ENCODE measurements around the gene TAF5. TPM values are rescaled to one million over a fixed set of nuclear protein-coding genes. Genes with fewer than 3 reads are reported as not detected.
"Not testable (repeated sequence)": the region's sequence is repeated elsewhere in the genome, so short reads cannot be mapped to it uniquely, and the experiment has no call there.

The TAF5 gene
- total RNA-seq, 2 experiments from 2014 or later: 11.2 to 11.4 TPM

GRCh38 chr10:103397191-103397825 lies 29.5 kb downstream of the TAF5 start:
- ChIA-PET POLR2A (interaction anchor here (0.5 to 1.0 kb wide), 4 partner anchors 29 to 666 kb away, joined by 3 to 6 read pairs (median 4); partner anchors contain the start of genes CALHM2 and TAF5), CTCF (interaction anchor here (0.6 to 1.9 kb wide), 6 partner anchors 10 to 265 kb away, joined by 3 to 10 read pairs (median 4); no protein-coding TSS in a partner anchor)
- Mint-ChIP-seq H3K27ac (peak overlapping the region; percentile 95), H3K4me3 (peak overlapping the region; percentile 99), H3K9me3 (ENCODE audit: low read depth) (no peaks in the 10 kb centered on the region), H3K4me1 (peaks cover 57% of the 10 kb centered on the region), H3K27me3 (no peaks in the 10 kb centered on the region), H3K36me3 (ENCODE audit: low read depth) (peaks cover 66% of the 10 kb centered on the region)
- DNase-seq (no peak), ATAC-seq (no peak)
- intact Hi-C loops (cut with DNase I, micrococcal nuclease): loop anchor here (2.0 to 10.0 kb wide), 5 partner anchors 45 to 1245 kb away; partner anchors contain the start of genes ARL3 (in 1 of the 2), CUEDC2 (in 1 of the 2), GSTO2 (in 1 of the 2) and NOLC1 (in 1 of the 2)

DNA sequence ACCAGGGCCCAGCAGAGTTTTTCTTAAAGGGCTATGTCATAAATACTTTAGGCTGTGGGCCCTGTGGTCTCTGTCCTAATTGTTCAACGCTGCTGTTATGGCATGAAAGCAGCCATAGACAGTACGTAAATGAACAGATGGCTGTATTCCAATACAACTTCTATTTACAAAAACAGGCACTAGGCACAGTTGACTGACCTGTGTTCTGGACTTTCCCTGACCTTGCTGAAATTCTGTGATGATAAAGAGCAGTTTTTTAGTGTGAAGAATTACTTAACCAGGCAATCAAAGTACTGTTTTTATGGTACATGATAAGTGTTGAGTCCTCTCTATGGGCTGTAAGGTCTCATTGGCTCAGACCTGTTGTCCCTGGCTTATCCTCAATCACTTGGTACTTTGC lies 45.8 kb downstream of the TAF5 start:
- Mint-ChIP-seq H3K27ac (no peak overlapping the region), H3K4me1 (no peaks in the 10 kb centered on the region), H3K36me3 (ENCODE audit: low read depth) (peaks cover 67% of the 10 kb centered on the region), H3K4me3 (no peak overlapping the region), H3K27me3 (no peaks in the 10 kb centered on the region), H3K9me3 (ENCODE audit: low read depth) (no peaks in the 10 kb centered on the region)
- no peak for DNase-seq
- intact Hi-C loops (cut with DNase I, micrococcal nuclease): no loop called here
- no peak for ATAC-seq
- POLR2A ChIA-PET: no interaction called here
- CTCF ChIA-PET: interaction anchor here (1.0 to 2.8 kb wide), 2 partner anchors 16 to 73 kb away, joined by 4 to 10 read pairs; no protein-coding TSS in a partner anchor

DNA sequence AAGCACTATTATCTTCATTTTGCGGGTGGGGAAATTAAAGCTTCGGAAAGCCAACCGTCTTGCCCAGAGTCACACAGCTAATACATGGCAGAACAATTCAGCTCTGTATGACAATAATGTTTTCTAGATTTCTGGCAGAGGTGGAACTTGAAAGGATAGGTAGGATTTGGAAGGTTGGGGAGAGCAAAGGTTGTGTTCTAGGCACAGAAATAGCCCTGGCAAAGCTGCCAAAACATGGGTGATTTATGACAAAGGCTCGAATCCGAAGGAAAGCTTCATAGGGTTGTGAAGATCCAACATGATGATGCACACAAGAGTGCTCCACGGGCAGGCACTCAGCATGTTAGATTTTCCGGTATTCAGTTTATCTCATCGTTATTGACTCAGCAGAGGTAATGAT lies 47.8 kb downstream of the TAF5 start:
- no peak for DNase-seq
- POLR2A ChIA-PET: no interaction called here
- Mint-ChIP-seq H3K27ac (no peak overlapping the region), H3K27me3 (no peaks in the 10 kb centered on the region), H3K4me3 (no peak overlapping the region), H3K9me3 (ENCODE audit: low read depth) (no peaks in the 10 kb centered on the region), H3K36me3 (ENCODE audit: low read depth) (peaks cover 70% of the 10 kb centered on the region), H3K4me1 (no peaks in the 10 kb centered on the region)
- CTCF ChIA-PET: interaction anchor here (0.6 to 2.8 kb wide), 9 partner anchors 13 to 69 kb away, joined by 3 to 10 read pairs (median 4); no protein-coding TSS in a partner anchor
- intact Hi-C loops (cut with DNase I, micrococcal nuclease): loop anchor here in 1 of 2 experiments (5.0 kb wide), 1 partner anchor 152 kb away; no protein-coding TSS in a partner anchor
- ATAC-seq: no peak

DNA sequence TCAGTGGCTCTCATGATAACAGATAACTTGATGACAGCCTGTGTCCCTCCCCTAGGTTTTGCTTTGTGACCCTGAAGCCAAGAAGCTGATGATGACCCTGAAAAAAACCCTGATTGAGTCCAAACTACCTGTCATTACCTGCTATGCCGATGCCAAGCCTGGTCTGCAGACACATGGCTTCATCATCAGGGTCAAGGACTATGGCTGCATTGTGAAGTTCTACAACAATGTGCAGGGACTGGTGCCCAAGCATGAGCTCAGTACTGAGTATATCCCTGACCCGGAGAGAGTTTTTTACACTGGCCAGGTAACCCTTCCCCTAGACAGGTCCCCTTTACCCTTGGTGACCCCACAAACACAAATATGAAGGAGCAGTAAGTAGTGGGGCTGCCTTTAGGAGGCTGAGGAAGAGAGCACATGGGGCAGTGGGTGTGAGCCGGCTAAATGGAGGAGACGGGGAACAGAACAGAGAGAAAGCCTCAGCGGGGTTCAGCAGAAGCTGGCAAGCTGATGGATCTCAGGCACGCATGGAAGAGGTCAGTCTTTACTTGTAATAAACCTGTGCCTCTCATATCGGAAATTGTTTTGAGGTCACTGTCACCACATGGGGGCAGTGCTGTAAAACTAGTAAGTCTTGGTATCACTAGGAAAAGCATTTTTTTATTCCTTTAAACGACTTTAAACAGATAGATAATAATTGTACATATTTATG lies 48.8 kb downstream of the TAF5 start:
- Mint-ChIP-seq H3K9me3 (ENCODE audit: low read depth) (no peaks in the 10 kb centered on the region), H3K36me3 (ENCODE audit: low read depth) (peaks cover 73% of the 10 kb centered on the region), H3K4me3 (no peak overlapping the region), H3K27me3 (no peaks in the 10 kb centered on the region), H3K4me1 (no peaks in the 10 kb centered on the region), H3K27ac (no peak overlapping the region)
- DNase-seq: peak; percentile 70
- intact Hi-C loops (cut with DNase I, micrococcal nuclease): loop anchor here (1.0 to 5.0 kb wide), 4 partner anchors 66 to 151 kb away; no protein-coding TSS in a partner anchor
- POLR2A ChIA-PET: no interaction called here
- CTCF ChIA-PET: interaction anchor here (0.6 to 3.4 kb wide), 13 partner anchors 14 to 263 kb away, joined by 3 to 15 read pairs (median 4); partner anchors contain the start of genes ATP5MK and PDCD11
- ATAC-seq: peak; percentile 55

- intact Hi-C loops (cut with DNase I, micrococcal nuclease): loop anchor here (1.0 to 5.0 kb wide), 3 partner anchors 65 to 150 kb away; no protein-coding TSS in a partner anchor
- POLR2A ChIA-PET; ATAC-seq; H3K27ac Mint-ChIP-seq; H3K9me3 Mint-ChIP-seq (ENCODE audit: low read depth); H3K4me3 Mint-ChIP-seq; H3K4me1 Mint-ChIP-seq; DNase-seq; H3K27me3 Mint-ChIP-seq: not testable (repeated sequence)
- CTCF ChIA-PET: interaction anchor here (0.7 to 3.4 kb wide), 7 partner anchors 15 to 149 kb away, joined by 3 to 15 read pairs (median 5); partner anchors contain the start of genes ATP5MK and PDCD11
- peaks cover 73% of the 10 kb centered on the region for H3K36me3 Mint-ChIP-seq (ENCODE audit: low read depth)
These were observed 49.3 kb downstream of the TAF5 start for GRCh38 chr10:103417148-103417469.

DNA sequence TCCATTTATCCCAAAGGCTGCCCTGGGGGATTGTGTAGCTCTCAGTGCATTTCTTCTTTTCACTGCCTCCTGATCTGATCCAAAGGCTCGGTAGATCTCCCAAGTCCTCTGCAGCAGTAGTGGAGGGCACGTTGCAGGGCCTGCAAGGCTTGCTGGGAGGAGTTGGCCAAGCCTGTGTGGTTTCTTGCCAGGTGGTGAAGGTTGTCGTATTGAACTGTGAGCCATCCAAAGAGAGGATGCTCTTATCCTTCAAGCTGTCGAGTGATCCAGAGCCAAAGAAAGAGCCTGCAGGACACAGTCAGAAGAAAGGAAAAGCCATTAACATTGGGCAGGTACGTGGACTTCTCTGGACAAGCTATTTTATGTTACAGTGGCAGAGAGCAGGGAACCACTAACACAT lies 49.8 kb downstream of the TAF5 start:
- no peak for ATAC-seq
- intact Hi-C loops (cut with DNase I, micrococcal nuclease): loop anchor here (1.0 to 5.0 kb wide), 3 partner anchors 65 to 150 kb away; no protein-coding TSS in a partner anchor
- no peaks in the 10 kb centered on the region for H3K27me3 Mint-ChIP-seq
- ChIA-PET POLR2A (no interaction called here), CTCF (interaction anchor here (0.7 to 3.4 kb wide), 5 partner anchors 15 to 69 kb away, joined by 3 to 15 read pairs (median 9); no protein-coding TSS in a partner anchor)
- DNase-seq: no peak
- no peaks in the 10 kb centered on the region for H3K9me3 Mint-ChIP-seq (ENCODE audit: low read depth)
- H3K4me1 Mint-ChIP-seq: no peaks in the 10 kb centered on the region
- peaks cover 78% of the 10 kb centered on the region for H3K36me3 Mint-ChIP-seq (ENCODE audit: low read depth)
- no peak overlapping the region for H3K27ac Mint-ChIP-seq
- no peak overlapping the region for H3K4me3 Mint-ChIP-seq

GRCh38 chr10:103419101-103419500 lies 51.3 kb downstream of the TAF5 start:
- Mint-ChIP-seq H3K27ac (no peak overlapping the region), H3K4me3 (no peak overlapping the region), H3K27me3 (no peaks in the 10 kb centered on the region), H3K36me3 (ENCODE audit: low read depth) (peaks cover 80% of the 10 kb centered on the region), H3K4me1 (no peaks in the 10 kb centered on the region), H3K9me3 (ENCODE audit: low read depth) (no peaks in the 10 kb centered on the region)
- intact Hi-C loops (cut with DNase I, micrococcal nuclease): loop anchor here in 1 of 2 experiments (5.0 kb wide), 1 partner anchor 148 kb away; no protein-coding TSS in a partner anchor
- ChIA-PET POLR2A (no interaction called here), CTCF (interaction anchor here (0.6 to 3.4 kb wide), 2 partner anchors 64 to 145 kb away, joined by 3 to 15 read pairs; no protein-coding TSS in a partner anchor)
- DNase-seq: no peak
- ATAC-seq: no peak

GRCh38 chr10:103423748-103424147 lies 56.0 kb downstream of the TAF5 start:
- intact Hi-C loops (cut with DNase I, micrococcal nuclease): no loop called here
- no peak for ATAC-seq

GRCh38 chr10:103427866-103428265 lies 60.1 kb downstream of the TAF5 start:
- Mint-ChIP-seq H3K27ac (no peak overlapping the region), H3K4me3 (no peak overlapping the region), H3K27me3 (no peaks in the 10 kb centered on the region), H3K9me3 (ENCODE audit: low read depth) (no peaks in the 10 kb centered on the region), H3K4me1 (peaks cover 38% of the 10 kb centered on the region), H3K36me3 (ENCODE audit: low read depth) (peaks cover 80% of the 10 kb centered on the region)
- CTCF ChIA-PET: no interaction called here
- ATAC-seq (no peak), DNase-seq (no peak)
- intact Hi-C loops (cut with DNase I, micrococcal nuclease): no loop called here
- POLR2A ChIA-PET: no interaction called here

More at GRCh38 chr10:103423748-103424147, 56.0 kb downstream of the TAF5 start:
- peaks cover 17% of the 10 kb centered on the region for H3K4me1 Mint-ChIP-seq
- H3K36me3 Mint-ChIP-seq (ENCODE audit: low read depth): peaks cover 72% of the 10 kb centered on the region
- H3K27me3 Mint-ChIP-seq: no peaks in the 10 kb centered on the region
- ChIA-PET POLR2A (no interaction called here), CTCF (no interaction called here)
- no peak overlapping the region for H3K4me3 Mint-ChIP-seq
- no peak overlapping the region for H3K27ac Mint-ChIP-seq
- DNase-seq: no peak
- no peaks in the 10 kb centered on the region for H3K9me3 Mint-ChIP-seq (ENCODE audit: low read depth)

DNA sequence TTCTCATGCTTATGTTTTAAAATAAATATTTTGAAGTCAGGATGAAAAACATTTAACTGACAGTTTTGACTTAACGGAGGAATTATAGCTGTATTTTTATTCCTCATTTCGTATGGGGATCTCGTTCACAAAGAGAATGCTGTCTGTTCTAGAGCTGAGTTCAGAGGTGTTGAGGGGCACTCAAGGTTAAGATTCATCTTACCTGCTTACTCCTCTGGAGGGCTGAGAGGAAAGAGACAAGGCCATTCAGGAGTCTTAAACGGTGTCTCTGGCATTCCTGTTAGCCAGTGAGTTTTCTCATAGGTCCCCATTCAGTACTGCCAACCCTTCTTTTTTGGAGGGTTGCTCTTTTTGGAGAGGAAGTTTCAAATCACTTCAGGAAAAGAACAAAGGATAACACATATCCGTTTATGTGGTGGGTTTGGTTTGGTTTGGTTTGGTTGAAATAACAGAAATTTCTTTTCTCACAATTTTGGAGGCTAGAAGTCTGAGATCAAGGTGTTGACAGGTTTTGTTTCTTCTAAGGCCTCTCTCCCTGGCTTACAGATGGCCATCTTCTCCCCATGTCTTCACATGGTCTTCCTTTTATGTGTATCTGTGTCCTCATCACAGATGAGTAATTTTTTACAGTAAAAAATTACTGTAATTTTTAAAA lies 61.3 kb downstream of the TAF5 start:
- no peak overlapping the region for H3K4me3 Mint-ChIP-seq
- CTCF ChIA-PET: interaction anchor here (0.7 to 1.0 kb wide), 2 partner anchors 67 to 106 kb away, joined by 3 to 6 read pairs; no protein-coding TSS in a partner anchor
- intact Hi-C loops (cut with DNase I, micrococcal nuclease): no loop called here

GRCh38 chr10:103429647-103430046 lies 61.9 kb downstream of the TAF5 start:
- intact Hi-C loops (cut with DNase I, micrococcal nuclease): no loop called here
- DNase-seq (peak; percentile 48), ATAC-seq (peak; percentile 81)
- Mint-ChIP-seq H3K36me3 (ENCODE audit: low read depth) (peaks cover 69% of the 10 kb centered on the region), H3K4me3 (no peak overlapping the region), H3K9me3 (ENCODE audit: low read depth) (no peaks in the 10 kb centered on the region), H3K4me1 (peaks cover 38% of the 10 kb centered on the region), H3K27me3 (no peaks in the 10 kb centered on the region), H3K27ac (peak overlapping the region; percentile 44)
- POLR2A ChIA-PET: no interaction called here
- CTCF ChIA-PET: no interaction called here

More for the DNA sequence above, 61.3 kb downstream of the TAF5 start:
- DNase-seq (no peak), ATAC-seq (peak; percentile 72)
- Mint-ChIP-seq H3K36me3 (ENCODE audit: low read depth) (peaks cover 75% of the 10 kb centered on the region), H3K27ac (peak overlapping the region; percentile 73), H3K27me3 (no peaks in the 10 kb centered on the region), H3K4me1 (peaks cover 38% of the 10 kb centered on the region), H3K9me3 (ENCODE audit: low read depth) (no peaks in the 10 kb centered on the region)
- POLR2A ChIA-PET: no interaction called here

All from activated CD4-positive, alpha-beta T cell treated with anti-CD3 and anti-CD28 coated beads for 36 hours (primary cell).